Measurements from ENCODE around the gene FBXW11.

GRCh38 chr5:171904886-171905285, 101.6 kb downstream of the FBXW11 start:
- TF ChIP-seq CTCF (IDR thresholded peaks at IDR 0.05) (no peak), EZH2 (IDR thresholded peaks at IDR 0.05; ENCODE audit: borderline replicate concordance, insufficient read depth, low read depth, low read length, poor library complexity, severe bottlenecking) (no peak)
